Measurements from ENCODE around the gene FOXR1.

DNA sequence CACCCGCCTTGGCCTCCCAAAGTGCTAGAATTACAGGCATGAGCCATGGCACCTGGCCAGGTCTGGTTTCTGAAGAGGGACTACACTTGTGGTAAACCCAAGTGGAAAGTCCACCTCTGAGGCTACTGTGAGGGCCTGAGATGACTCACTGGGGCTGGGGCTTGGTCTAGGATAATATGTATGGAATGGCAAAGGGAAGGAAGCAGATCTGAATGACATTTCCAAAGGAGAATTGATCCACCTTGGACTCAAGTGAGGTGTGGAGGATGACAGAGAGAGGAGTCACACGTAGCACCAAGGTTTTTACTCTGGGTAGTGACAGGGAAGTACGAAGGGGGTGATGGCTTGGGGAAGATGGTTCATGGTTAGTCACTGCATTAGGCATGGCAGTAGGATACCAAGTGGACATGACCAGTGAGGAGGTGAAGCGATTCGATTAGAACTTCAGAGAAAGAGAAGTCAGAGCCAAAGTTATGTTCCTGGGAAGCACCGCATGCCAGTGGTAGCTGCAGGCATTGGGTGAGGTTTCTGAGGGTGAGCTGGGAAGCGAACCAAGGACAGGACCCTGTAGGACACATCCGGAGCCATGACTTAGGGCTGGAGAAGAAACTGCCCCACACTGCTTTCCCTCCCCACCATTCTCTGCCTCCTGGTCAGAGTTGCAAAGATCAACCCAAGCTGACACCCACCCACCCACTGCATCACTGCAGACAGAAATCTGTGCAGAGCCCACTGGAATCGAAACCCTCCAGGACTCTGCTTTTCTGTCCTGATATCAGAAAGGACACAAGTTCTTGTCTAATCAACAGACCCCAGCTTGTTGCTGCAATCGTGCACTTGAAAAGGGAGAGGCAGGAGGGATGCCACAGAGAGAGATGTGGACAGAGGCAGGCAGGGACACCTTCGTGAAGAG is 32.8 kb upstream of the FOXR1 start:
- no peak for TF ChIP-seq POLR2A (IDR thresholded peaks at IDR 0.05)
- TF ChIP-seq, protein P1, sequence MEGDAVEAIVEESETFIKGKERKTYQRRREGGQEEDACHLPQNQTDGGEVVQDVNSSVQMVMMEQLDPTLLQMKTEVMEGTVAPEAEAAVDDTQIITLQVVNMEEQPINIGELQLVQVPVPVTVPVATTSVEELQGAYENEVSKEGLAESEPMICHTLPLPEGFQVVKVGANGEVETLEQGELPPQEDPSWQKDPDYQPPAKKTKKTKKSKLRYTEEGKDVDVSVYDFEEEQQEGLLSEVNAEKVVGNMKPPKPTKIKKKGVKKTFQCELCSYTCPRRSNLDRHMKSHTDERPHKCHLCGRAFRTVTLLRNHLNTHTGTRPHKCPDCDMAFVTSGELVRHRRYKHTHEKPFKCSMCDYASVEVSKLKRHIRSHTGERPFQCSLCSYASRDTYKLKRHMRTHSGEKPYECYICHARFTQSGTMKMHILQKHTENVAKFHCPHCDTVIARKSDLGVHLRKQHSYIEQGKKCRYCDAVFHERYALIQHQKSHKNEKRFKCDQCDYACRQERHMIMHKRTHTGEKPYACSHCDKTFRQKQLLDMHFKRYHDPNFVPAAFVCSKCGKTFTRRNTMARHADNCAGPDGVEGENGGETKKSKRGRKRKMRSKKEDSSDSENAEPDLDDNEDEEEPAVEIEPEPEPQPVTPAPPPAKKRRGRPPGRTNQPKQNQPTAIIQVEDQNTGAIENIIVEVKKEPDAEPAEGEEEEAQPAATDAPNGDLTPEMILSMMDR (IDR thresholded peaks at IDR 0.05), result no peak
